ENCODE results near the gene NOL12.
A peak's percentile ranks its signal among the peaks of the same experiment; 100 is the strongest.

The NOL12 gene

DNA sequence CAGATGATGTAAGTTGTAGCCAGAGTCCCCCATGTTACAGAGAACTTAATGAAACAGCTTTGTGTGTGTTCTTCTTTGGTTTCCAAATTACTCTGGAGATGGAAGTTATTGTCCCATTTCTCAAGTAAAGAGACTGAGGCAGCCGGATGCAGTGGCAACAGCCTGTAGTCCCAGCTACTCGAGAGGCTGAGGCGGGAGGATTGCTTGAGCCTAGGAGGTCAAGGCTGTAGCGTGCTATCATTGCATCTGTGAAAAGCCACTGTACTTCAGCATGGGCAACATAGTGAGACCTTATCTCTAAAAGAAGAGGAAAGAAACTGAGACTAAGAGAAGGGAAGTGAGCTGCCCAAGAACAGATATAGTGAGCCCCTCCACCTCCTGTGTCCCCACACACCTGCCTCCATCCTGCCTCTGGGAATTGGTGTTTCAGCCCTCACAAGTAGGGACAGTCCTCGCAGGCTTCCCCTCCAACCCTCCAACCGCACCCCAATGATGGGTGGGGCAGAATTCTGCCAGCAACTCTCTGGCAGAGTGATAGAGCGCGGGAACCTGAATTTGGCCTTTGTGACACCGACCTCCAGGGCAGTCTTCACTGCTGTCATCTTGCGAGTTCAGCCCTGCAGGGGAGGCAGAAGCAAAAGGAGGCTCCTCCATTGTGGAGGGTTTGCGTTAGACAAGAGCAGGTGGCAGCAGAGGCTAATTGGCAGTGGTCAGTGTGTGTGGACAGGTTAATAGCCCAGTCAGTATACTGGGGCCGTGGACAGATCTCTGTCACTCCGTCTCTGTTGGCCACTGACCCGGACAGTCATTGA lies 26.0 kb upstream of the NOL12 start:
- no peak for DNase-seq

DNA sequence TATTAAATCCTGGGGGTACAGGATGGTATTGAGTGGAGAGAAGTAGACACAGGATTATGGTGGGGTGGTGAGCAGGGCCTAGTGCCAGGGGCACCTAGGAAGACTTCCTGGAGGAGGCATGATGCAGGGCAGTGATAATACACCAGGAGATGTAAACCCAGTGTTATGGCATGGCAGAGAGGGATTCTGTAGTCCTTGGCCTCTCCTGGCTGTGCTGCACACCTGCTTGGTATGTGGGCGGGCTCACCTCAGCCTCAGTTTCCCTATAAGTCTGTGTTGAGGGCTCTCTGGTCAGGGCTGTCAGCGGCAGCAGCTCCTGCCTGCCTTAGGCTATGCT lies 25.5 kb upstream of the NOL12 start:
- no peak for DNase-seq

DNA sequence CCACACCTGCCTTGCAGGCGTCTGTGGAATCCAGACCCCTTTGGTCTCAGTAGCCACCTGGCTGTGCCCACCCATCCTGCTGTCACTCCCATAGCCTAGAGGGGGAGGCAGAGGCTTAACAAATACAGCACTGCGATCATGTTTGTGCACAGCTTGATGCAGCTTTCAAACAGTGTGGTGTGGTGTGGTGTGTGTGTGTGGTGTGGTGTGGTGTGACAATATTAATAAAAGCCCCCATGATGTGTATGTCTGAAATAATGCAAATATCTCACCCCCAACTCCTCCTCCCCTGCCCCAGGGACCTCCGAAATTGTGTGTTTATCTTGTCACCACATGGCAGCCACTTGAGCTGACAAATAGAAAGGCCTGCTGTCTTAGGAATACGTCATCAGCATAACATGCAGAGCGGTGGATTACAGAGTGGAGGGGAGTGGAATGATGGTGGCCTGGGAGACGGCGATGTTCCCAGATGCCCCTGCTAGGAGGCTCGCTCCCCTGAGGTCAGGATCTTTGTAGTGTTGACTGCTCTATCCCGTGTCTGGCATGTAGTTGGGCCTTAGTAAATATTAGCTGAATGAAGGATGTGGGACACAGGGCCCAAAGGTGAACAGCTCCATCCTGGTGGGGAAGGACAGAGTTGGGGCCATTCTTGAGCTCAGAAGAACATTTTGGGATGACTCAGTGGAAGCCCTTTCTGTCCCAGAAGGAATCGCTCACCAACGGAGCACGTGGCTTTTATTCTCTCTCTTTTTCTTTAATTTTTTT lies 24.8 kb upstream of the NOL12 start:
- peak; percentile 16 for DNase-seq

DNA sequence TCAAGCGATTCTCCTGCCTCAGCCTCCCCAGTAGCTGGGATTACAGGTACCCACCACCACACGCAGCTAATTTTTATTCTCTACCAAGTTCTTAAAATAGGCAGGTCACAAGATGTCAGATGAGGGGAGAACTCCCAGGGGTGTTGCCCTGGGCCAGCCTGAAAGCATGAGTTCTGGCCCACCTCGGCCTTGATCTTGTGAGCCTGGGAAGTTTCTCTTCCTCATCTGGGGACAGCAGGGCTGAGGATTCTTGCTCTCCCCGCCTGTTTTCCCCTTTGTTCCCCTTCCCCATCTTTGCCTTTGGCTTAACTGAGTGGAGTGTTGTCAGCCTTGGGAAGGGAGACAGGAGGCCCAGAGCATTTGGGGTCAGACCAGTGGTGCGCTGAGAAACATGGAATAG lies 24.1 kb upstream of the NOL12 start:
- DNase-seq = no peak

DNA sequence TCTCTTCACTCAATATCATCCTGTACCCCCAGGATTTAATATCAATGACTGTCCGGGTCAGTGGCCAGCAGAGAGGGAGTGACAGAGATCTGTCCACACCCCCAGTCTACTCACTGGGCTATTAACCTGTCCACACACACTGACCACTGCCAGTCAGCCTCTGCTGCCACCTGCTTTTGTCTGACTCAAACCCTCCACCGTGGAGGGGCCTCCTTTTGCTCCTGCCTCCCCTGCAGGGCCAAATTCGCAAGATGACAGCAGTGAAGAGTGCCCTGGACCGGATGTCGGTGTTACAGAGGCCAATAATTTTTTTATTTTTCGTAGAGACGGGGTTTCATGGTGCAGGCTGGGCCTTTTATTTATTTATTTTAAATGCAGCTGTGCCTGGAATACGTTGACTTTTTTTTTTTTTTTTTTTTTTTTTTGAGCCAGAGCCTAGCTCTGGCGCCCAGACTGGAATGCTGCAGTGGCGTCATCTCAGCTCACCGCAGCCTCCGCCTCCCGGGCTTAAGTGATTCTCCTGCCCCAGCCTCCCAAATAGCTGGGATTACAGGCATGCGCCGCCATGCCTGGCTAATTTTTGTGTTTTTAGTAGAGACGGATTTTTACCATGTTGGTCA lies 22.5 kb upstream of the NOL12 start:
- DNase-seq = no peak

DNA sequence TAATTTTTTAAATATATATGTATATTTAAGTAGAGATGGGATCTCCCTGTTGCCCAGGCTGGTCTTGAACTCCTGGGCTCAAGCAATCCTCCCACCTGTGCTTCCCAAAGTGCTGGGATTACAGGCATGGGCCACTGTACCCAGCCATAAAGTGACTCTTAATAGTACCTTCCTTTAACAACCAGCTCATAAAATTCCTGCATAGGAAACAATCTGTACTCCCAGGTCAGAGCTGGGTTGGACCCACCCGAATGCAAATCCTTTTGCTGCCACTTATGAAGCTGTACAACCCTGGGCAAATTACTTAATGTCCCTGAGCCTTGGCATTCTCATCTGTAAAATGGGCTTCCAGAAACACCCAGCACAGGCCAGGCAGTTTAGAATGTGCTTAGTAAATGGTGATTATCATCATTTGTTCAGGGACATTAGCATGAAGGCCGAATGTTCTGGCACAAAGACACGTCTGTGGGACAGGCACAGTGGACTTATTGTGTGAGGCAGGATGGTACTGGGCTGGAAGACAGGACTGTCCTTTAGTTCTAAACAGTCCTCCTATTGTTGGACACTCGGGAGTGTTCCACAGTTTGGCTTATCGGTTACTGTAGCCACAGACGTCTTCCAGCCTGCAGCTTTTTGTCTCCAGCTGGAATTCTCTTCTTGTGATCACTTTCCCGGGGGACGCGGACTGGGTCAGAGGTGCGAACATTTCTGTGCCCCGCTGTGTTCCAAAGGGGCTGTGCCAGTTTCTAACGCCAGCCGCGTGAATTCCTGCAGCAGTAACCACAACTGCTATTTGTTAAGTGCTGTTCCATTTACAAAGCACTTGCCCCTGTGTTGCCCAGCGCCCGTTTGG lies 21.7 kb upstream of the NOL12 start:
- DNase-seq = no peak

DNA sequence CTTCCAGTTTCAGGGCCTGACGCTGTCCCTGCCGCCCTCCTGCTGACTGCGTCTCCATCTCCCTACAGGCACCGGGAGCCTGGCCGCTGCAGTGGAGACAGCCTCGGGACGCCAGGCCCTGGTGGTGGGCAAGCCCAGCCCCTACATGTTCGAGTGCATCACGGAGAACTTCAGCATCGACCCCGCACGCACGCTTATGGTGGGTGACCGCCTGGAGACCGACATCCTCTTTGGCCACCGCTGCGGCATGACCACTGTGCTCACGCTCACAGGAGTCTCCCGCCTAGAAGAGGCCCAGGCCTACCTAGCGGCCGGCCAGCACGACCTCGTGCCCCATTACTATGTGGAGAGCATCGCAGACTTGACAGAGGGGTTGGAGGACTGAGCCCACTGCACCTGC lies 20.7 kb upstream of the NOL12 start:
- no peak for DNase-seq

DNA sequence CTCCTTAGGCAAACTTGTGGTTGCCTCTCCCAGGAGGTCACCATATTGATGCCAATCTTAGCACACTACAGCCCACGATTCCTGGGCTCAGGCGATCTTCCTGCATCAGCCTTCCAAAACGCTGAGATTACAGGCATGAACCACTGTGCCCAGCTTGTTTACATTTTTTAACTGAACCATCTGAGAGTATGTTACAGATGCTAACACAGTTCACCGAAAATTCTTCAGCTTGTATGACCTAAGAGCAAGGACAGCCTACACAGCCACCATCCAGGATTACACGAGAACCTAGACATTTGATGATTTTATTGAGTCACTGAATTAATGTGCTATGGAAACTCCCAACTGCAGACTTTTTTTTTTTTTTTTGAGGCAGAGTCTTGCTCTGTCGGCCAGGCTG lies 16.6 kb upstream of the NOL12 start:
- DNase-seq = no peak

DNA sequence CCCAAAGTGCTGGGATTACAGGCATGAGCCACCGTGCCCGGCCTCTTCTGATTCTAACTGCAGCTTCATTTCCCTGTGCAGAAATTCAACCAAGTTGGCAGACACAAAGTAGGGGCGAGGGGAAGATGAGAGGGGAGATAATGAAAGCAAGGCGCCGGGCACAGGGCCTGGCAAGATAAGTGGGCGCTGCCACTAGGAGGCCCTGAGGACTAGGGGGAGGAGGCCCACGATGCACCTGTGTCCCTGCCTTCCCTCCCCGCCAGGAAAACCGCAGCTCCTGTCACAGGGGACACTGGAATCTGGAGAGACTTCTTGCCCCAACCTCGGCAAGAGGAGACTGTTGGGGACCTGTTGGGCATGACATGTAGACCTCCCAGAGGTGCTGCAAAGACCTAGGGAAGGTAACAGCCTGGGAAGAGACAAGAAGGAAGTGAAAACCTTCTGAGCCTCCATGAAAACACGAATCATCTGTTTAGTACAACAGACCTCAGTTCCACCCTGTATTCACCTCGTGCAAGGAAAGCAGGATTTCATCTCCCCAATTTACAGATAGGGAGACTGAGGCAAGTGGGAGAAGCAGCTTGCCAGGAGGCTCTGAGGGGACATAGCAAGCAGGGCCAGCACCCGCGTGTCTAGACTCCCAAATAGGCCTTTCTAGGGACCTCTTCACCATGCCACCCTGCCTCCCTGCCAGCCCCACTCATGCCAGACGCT lies 13.8 kb upstream of the NOL12 start:
- no peak for DNase-seq

DNA sequence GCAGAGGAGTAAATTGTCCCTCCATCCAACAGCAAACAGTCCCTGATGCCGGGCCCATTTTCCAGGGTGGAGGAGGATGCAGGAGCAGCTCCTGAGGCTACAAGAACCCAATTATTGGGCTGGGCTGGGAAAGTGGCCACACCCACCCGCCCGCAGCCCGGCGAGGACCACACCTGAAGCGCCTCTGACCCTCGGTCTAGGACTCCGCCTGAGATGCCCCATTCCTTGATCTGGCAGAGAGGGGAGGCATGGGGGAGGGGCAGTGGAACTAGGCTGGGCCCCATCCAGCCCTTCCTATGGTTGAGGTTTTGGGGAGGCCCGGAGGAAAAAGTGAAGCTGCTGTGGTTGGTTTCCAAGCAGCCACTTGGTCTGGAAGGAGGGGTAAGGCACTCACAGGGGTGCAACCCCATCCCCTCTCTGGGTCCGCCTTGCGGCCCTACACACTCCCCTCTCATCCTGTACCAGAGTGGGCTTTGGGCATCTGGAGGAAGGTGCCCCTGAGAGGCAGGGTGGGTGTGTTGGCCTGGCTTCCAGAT lies 13.2 kb upstream of the NOL12 start:
- no peak for DNase-seq

DNA sequence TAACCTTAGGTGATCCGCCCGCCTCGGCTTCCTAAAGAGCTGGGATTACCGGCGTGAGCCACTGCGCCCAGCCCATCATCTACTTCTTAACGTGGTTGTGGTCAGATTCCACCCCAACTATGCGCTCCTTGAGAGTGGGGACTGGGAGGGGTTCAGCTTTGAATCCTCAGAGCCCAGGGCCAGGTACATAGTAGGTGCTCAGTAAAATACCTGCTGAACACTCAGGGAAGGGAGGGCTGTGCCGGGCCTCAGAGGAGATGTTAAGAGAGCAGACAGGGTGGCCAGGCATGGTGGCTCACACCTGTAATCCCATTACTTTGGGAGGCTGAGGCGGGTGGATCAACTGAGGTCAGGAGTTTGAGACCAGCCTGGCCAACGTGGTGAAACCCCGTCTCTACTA lies 11.9 kb upstream of the NOL12 start:
- no peak for DNase-seq

DNA sequence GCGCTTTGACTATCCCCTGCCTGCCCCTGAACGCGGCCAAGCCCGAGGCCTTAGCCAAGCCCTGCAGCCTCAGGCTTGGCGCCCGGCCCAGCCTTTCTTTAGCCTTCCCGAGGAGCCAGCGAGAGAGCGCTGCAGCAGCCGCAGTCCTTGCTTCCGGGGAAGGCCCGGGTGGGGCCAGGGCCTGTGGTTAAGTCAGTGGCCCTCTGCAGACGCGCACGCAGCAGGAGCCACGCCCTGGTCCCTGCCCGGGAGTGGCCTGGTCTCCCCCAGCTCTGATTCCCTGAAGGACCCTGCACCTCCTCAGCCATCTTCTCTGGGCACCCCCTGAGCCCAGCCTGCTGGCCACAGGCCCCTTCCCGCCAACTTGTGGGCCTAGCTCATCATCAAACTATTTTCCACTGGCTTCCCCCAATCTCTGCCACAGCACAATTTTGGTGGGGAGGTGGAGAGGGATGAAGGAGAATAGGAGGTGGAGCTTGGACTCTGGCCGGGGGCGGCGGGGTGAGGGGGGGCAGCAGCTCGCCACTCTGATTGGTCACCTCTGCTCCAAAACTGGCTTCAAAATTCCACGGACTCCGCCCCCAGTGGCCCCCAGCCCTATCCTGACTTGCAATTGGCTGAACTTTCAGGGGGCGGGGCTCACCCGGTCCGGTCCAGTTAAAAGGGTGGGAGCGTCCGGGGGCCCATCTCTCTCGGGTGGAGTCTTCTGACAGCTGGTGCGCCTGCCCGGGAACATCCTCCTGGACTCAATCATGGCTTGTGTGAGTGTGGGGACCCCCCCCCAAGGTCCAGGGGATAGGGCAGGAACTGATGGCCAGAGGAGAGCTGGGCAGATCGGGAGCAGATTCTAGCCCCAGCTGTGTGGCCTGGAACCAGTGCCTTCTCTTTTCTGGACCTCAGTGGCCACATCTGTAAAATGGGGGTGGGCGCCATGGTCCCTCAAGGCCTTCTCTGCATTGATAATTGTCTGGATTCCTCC lies 10.9 kb upstream of the NOL12 start, which contains the start of gene LGALS1:
Gene LGALS1, plus strand, starts transcription at position 686 of the 979 bp plus-strand sequence. Its CDS starts 67 bp downstream, at position 753.
- DNase-seq = peak; percentile 63

DNA sequence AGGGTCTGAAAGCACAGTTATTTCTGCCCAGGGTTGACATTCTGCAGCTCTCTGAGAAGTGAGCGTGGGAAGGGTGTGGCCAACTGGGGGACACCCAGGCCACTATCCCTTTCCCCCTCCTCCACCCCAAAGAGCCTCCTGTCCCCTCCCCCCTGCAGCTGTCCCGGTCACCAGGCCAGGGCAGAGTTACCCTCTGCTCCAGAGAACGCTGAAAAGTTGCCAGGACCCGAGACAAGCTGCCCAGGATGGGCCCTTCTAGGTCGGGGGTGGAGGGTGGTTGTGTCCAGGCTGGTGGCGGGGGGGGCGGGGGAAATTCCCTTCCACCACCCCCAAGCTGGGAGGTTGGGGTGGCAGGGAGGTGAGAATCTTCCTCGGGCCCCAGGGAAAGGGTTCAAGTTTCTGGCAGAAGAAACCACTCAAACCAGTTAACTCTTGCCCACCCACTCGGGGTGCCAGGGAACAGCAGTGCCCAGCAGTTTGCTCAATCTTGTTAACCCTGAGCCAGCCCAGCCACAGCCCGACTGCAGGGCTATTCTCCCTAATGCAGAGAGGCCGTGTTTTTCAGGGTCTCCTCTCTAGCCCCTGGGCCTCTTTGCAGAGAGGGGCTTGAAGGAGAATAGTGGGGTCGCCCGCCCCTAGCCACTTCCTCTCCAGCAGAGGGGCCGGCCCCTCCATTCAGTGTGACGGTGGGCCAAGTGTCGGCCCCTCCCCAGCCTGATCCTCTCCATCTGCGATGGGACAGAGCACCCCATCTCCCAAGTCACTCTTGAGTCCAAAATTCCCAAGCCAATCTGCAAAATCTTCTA lies 10.0 kb upstream of the NOL12 start:
- DNase-seq = no peak

DNA sequence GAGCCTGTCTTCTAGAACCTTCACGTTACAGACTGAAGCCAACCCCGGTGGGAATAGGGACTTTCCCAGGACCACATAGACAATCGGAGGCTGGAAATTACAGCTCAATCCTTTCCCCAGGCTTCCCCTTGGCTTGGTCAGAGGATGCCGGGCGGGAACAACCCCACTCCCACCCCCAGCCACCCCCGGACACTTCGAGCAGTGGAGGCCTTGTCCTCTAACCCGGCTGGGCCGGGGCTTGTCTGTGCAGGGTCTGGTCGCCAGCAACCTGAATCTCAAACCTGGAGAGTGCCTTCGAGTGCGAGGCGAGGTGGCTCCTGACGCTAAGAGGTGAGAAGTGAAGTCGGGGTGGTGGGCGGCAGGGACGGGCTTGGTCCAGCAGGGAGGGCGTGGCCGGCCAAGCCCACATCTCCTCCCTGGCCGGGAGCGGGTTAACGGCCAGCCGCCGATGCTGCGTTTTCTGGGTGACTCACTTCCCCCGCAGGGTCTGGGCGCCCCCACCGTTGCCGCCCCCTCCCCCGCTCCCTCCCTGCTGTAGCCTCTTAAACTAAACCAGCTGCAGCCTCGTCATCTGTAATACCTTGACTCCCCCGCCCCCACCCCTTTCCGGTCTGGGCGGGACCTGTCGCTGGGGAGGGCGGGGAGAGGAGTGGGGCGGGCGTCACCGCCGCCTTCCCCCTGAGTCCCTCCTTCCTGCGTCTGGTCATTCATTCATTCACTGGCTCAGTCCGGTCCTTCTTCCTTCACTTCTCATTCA lies 9.2 kb upstream of the NOL12 start:
- peak; percentile 26 for DNase-seq

DNA sequence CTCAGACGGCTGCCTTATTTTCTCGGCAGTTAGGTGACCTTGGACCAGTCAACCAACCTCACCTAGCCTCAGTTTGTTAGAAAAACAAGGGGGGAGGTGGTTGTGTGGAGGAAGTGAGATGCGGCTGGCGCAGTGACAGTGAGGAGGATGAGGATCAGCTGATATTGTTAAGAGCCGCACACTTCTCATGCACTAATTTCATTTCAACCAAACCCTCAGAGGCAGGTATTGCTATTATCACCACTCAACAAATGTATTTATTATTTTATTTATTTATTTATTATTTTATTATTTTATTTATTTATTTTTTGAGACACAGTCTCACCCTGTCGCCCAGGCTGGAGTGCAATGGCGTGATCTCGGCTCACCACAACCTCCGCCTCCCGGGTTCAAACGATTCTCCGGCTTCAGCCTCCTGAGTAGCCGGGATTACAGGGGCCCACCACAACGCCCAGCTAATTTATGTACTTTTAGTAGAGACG lies 8.6 kb upstream of the NOL12 start:
- no peak for DNase-seq

DNA sequence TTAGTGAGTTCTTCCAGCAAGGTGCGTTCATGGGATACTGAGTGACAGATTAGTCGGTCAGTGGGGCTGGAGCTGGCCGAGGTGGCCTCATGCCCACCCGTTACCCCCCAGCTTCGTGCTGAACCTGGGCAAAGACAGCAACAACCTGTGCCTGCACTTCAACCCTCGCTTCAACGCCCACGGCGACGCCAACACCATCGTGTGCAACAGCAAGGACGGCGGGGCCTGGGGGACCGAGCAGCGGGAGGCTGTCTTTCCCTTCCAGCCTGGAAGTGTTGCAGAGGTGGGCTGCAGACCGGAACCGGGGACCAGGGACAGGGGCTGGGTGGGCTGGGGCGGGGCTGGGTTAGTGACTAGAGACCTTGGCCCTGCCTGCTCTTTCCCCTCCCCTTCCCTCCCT lies 7.8 kb upstream of the NOL12 start:
- DNase-seq = no peak

DNA sequence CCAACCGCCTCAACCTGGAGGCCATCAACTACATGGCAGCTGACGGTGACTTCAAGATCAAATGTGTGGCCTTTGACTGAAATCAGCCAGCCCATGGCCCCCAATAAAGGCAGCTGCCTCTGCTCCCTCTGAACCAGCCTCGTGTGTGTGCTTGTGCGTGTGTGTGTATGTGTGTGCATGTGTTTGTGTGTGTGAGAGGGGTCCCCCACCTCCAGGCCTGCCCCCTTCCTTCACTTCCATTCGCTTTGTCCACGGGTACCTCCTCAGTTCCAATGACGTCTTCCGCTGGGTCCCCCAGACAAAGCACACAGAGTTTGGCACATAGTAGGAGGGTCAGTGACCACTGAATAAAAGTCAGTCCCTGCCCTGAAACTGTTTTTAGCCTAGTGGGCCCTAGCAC lies 6.5 kb upstream of the NOL12 start:
- DNase-seq = no peak

DNA sequence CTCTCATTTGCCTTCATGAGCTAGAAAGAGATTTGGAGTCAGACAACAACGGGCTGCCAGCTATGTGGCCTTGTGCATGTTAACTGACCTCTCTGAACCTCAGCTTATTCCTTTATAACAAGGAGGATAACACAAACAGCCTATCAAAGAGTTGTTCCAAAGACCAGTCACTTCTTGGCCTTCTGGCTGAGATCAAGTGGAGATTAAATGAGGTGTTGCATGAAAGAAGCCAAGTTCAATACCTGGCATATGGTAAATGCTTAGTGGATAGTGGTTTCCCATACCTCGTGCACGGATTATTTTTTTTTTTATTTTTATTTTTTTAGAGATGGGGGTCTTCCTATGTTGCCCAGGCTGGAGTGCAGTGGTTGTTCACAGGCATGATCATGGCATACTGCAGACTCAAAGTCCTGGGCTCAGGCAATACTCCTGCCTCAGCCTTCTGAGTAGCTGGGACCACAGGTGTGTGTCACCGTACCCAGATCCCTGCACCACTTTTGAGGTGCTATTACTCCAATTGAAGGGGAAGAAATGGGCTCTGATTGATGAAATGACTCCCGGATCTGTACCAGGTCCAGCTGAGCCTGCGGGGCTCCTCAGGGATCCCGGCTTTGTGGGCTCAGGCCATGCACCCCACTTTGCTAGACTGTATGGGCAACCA lies 5.8 kb upstream of the NOL12 start:
- DNase-seq = no peak

All from NCI-H774 (cell line).